GM21723 (cell line): Measurements from ENCODE around the gene TFR2.

ENCODE experiments used
- ATAC-seq: cut with Tn5 transposase; IDR thresholded peaks from one replicate; pipeline ENCODE4 v1.9.1; 2021; ENCODE audit warnings: mild to moderate bottlenecking, moderate library complexity; ENCODE audit not compliant: unreplicated experiment

Gene TFR2

GRCh38 chr7:100641463-100641859, at the start of gene TFR2:
Gene TFR2, minus strand, starts transcription at chr7:100641552. Its CDS starts 43 bp downstream, at chr7:100641509.
- no peak for ATAC-seq

DNA sequence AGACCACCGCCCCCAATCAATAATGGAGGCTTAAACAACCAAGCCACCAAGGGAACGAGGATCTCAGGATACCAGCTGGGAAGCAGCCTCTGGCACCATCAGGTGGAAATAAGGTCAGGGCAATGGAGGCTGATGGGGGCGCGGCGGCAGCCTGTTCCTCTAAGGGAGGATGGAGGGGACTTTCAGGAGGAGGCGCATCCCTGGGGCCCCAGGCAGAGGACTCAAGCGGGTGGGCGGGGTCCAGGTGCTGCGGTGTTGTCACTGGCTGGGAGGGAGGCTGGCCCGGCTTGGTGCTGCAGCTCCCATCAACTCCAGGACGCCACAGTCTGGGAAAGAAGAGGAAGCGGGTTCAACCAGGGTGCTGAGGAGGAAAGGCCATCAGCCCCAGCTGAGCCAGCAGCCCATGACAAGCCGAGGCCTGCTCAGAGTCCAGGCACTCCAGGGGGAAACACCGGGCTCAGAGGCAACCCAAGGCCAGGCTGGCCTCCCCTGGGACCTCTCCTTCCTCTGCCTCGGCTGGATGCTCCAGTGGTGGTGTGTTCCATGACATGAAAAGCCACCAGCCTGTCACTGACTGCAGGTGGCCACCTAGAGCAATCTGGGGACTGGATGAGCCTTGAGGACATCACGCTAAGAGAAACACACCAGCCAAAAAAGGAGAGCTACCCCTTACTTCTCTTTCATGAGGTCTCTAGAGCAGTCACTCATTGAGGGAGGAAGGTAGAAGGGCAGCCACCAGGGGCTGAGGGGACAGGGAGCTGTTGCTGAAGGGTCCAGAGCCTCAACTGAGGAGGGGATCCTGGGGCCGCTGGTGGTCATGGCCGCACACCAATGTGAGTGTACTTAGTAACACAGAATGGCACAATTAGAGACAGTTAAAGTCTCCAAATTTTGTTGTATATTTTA, 48.1 kb upstream of the TFR2 start:
- no peak for ATAC-seq

- ATAC-seq = no peak
These were observed 47.0 kb upstream of the TFR2 start for GRCh38 chr7:100688326-100688860.

DNA sequence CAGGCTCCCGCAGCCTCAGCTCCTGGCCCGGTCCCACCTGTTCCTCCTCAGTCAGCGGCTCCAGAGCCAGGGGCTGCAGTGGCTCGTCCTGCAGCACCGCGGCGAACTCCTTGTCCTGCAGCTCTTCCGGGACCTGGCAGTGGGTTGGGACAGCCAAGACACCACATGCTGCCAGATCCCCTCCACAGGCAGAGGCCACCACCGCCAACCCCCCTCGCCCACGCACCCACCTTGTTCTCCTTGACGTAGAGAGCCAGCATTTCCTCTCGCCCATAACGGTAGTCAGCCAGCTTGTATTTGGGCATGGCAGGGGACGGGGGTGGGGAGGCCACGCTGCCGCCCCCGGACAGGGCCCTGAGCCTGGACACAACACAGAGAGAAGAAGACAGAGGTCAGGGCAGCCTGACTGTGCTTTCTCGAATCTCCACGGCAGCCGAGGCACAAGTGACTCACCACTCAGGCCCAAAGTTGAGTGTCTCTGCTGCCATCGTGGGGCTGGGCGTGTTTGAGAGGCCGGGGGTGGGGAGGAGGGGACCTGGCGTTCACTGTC, 46.5 kb upstream of the TFR2 start:
- no peak for ATAC-seq

- ATAC-seq = no peak
These were observed 45.9 kb upstream of the TFR2 start for GRCh38 chr7:100687261-100687660.

DNA sequence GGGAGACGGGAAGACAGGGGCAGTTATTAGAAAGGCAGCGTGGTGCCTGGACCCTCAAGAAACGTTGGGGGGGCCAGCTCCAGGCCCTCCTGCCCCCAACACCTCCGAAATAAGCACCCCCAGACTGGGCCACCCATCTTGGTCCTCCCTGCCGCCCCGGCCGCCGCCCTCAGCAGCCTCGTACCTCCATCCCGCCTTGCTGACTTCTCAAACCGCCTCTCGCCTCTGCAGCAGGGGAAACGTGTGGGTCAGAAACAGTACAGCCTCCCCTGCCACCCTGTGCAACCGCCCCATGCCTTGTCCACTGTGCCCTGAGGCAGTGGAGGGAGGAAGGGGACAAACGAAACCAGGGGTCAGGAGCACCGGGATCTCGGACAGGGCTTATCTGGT, 45.5 kb upstream of the TFR2 start:
- no peak for ATAC-seq

DNA sequence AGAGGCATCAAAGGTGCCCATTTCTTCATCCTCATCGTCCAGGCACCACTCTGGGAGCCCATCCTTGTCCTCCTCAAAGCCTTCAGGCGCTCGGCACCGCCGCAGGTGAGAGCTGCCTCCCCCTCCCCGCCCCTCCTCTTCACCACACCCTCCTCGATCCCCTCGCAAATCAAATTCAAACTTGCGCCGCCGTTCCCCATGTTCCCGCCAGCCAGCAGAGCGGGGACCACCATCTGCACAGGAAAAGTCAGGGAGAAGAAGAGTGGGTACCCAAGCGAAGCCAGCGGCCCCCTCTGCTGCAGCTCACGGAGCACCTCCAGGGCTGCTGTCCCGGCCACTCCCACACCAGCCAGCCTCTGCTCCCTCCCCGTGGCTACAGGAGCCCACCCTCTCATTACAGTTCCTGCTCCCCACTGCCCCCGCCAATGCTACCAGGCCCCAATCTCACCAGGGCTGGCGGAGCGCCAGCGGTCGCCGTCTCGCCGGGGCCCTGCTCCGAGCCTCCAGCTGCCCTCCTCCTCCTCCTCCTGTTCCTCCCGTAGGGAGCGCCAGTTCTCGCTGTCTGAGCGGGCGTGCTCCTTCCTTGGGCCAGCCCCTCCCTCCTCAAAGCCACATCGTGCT, 45.0 kb upstream of the TFR2 start:
- ATAC-seq = no peak

GRCh38 chr7:100685631-100686145, 44.3 kb upstream of the TFR2 start:
- no peak for ATAC-seq

DNA sequence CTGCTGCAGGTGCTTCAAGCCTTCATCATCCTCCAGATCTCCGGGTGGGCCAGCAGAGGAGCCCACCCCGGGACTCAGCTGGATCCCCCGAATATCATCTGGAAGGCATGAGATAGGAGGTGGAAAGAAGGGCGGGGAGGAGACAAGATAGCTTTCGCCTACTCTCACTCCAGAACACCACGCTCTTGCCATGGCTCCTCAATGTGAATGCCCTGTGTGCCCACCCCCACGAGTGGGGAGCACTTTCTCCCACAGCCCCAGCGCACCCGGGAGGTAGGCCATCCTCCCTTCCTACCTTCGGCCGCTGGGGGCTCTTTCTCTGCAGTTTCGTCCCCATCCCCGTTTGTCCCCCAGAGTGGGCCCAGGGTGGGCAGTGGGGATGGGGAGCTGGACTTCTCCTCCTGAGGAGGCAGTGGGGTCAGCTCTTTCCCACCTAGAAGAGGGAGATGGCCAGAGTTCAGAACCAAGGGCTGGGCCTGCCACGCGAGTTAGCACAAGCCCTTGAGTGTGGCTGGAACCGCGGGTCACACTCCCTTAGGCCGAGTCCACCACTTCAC, 43.8 kb upstream of the TFR2 start:
- ATAC-seq = no peak

DNA sequence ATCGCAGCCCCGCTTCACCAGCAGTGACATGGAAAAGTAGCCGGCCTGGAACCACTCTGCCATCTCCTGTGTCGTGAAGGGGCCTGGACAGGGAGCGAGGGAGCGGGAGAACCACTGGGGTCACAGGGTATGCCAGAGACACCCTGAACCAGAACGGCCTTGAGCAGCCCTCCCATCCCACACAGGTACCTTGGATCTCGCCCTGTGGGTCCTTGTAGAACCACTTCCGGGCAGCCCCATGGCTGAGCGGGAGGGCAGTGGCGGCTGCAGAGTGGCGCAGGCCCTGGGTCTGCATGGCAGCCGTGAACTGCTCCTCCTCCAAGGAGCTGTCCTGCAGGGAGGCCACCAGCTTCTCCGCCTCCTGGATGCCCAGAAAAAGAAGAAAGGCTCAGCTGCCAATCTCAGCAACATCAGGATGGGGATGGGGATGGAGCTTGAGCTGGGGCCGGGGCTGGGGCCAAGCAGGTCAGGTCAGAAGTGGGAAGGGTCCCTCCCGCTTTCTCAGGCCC, 43.2 kb upstream of the TFR2 start:
- no peak for ATAC-seq

GRCh38 chr7:100683659-100684533, 42.5 kb upstream of the TFR2 start:
- ATAC-seq = no peak

- no peak for ATAC-seq
These were observed 41.8 kb upstream of the TFR2 start for GRCh38 chr7:100682991-100683658.

- no peak for ATAC-seq
These were observed 40.9 kb upstream of the TFR2 start for GRCh38 chr7:100682228-100682741.

- ATAC-seq = no peak
These were observed 40.3 kb upstream of the TFR2 start for GRCh38 chr7:100681491-100682227.

DNA sequence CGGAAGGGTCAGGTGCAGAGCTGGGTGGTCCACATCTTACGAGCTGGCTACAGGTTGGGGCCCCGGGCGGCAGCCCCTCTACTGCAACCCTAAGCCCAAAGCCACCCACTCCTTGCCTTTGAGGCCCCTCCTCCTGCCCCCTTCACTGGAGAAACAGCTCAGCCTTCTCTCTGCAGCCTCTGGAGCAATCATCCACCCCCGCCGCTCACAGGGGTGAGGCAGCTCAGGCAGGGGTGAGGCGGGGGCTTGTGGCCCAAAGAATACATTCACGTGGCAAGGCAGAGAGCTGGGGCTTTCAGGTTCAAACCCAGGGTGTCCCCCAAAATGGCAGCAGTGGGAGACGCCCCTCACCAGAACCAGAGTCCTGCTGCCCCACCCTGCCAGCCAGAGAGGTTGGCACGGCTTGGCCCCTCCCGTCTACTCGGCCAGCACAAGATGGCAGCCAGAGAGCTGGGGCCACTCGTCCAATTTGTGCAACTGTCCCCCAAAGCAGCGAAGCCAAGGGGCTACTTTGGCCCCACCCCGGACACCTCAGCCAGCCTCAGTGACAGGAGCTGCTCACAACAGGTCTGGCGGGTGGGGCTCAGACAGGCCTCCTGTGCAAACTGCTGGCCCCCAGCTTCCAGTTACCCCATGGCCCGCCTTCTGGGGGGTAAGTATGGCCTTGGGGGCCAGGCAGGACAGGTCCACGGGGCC, 39.4 kb upstream of the TFR2 start:
- ATAC-seq = no peak

- ATAC-seq = no peak
These were observed 38.7 kb upstream of the TFR2 start for GRCh38 chr7:100679927-100680575.

DNA sequence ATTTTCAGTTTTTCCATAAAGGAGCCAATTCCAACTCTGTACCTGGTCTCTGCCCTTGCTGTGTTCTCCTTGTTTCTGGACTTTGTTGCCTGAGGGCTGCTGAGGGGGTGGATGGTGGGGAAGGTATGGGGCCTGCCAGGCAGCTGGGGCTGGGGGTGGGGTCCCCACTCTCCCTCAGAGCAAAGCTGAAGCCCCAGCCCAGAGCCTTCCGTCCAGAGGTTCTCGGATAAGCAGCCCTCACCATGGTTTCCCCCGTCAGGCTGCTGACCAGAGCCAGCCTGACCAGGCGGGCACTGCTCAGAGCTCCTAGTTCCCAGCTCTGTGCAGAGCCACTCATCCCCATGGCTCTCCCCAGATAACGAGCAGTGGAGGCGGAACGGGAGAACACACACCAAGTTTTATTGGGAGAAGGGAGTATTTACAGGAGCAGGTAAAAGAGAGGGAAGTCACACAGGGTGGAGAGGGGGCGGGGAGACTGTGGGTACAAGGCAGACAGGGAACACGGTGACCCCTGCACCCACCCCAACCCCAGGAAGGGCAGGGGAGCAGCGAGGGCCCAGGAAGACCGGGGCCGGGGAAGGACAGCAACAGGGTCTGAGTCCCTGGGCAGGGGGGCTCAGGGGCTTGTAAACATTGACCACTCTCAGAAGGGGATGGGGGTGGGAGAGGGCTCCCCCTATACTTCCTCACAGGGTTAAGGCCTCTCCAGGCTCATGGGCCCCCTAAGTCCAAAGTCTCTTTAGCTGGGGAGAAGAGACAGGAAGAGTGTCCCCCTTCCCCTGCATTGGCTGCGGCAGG, 38.0 kb upstream of the TFR2 start:
- no peak for ATAC-seq
